Activated T-helper 1 cell treated with anti-CD3 and anti-CD28 coated beads, Interleukin-12 subunit alpha, Interleukin-12 subunit beta, Interleukin-2, Interleukin-4 antibody, amounts not matched to agents 30 ng/mL and 10 ng/mL and 1 ng/mL, durations not matched to agents 14 hours and 24 hours and 36 hours (primary cell): ENCODE data around the gene KLK4. TPM values are rescaled to one million over a fixed set of nuclear protein-coding genes. Genes with fewer than 3 reads are reported as not detected.

Experiments used
- DNase-seq: peaks from one replicate; pipeline ENCODE4 v3.0.0; 2021; ENCODE audit warnings: low spot score
- H3K27ac Mint-ChIP-seq: one replicate; pipeline ENCODE4 v1.8.0; 2021; ENCODE audit warnings: mild to moderate bottlenecking, mixed read lengths
- H3K27me3 Mint-ChIP-seq: one replicate; pipeline ENCODE4 v1.8.0; 2022; ENCODE audit warnings: mild to moderate bottlenecking, moderate library complexity, mixed read lengths; ENCODE audit not compliant: insufficient read depth
- H3K36me3 Mint-ChIP-seq: one replicate; pipeline ENCODE4 v1.8.0; 2021; ENCODE audit warnings: low read depth, mixed read lengths
- H3K4me1 Mint-ChIP-seq: one replicate; pipeline ENCODE4 v1.8.0; 2021; ENCODE audit warnings: low read depth, mixed read lengths
- H3K4me3 Mint-ChIP-seq: one replicate; pipeline ENCODE4 v1.8.0; 2021; ENCODE audit warnings: mild to moderate bottlenecking, moderate library complexity, mixed read lengths
- H3K9me3 Mint-ChIP-seq: one replicate; pipeline ENCODE4 v1.8.0; 2021; ENCODE audit warnings: mixed read lengths
- intact Hi-C: fragments of 100-400 bp; cut with micrococcal nuclease; formaldehyde crosslinking; loops from one replicate; pipeline ENCODE4 v1.15.1; 2024
- total RNA-seq: library from RNA; stranded (reverse); gene quantifications from 2 replicates; pipeline ENCODE4 v1.2.3, GENCODE V29; 2022

Gene KLK4
- total RNA-seq, 1 donor from 2014 or later: not detected

- Mint-ChIP-seq H3K9me3 (peaks cover 13% of the 10 kb centered on the region), H3K36me3 (no peaks in the 10 kb centered on the region), H3K4me1 (no peaks in the 10 kb centered on the region), H3K4me3 (no peak overlapping the region), H3K27ac (no peak overlapping the region), H3K27me3 (peaks cover 10% of the 10 kb centered on the region)
- DNase-seq: no peak
- intact Hi-C loops: no loop called here
These were observed 49.5 kb downstream of the KLK4 start for GRCh38 chr19:50861496-50862286.

GRCh38 chr19:50861010-50861409 lies 50.2 kb downstream of the KLK4 start:
- DNase-seq: no peak
- Mint-ChIP-seq H3K4me3 (no peak overlapping the region), H3K27ac (no peak overlapping the region), H3K4me1 (no peaks in the 10 kb centered on the region), H3K36me3 (no peaks in the 10 kb centered on the region), H3K9me3 (peaks cover 13% of the 10 kb centered on the region), H3K27me3 (peaks cover 6% of the 10 kb centered on the region)
- intact Hi-C loops: no loop called here

GRCh38 chr19:50859849-50860248 lies 51.3 kb downstream of the KLK4 start:
- Mint-ChIP-seq H3K4me1 (no peaks in the 10 kb centered on the region), H3K27ac (no peak overlapping the region), H3K4me3 (no peak overlapping the region), H3K9me3 (peaks cover 13% of the 10 kb centered on the region), H3K27me3 (peaks cover 12% of the 10 kb centered on the region), H3K36me3 (no peaks in the 10 kb centered on the region)
- intact Hi-C loops: no loop called here
- no peak for DNase-seq

- intact Hi-C loops: no loop called here
- H3K27ac Mint-ChIP-seq: no peak overlapping the region
- DNase-seq: no peak
- H3K27me3 Mint-ChIP-seq: peaks cover 12% of the 10 kb centered on the region
- H3K9me3 Mint-ChIP-seq: peaks cover 13% of the 10 kb centered on the region
- H3K4me1 Mint-ChIP-seq: no peaks in the 10 kb centered on the region
- H3K36me3 Mint-ChIP-seq: no peaks in the 10 kb centered on the region
- H3K4me3 Mint-ChIP-seq: no peak overlapping the region
These were observed 52.3 kb downstream of the KLK4 start for GRCh38 chr19:50858886-50859285.

GRCh38 chr19:50857366-50857765 lies 53.8 kb downstream of the KLK4 start:
- no peak for DNase-seq
- Mint-ChIP-seq H3K4me3 (no peak overlapping the region), H3K4me1 (no peaks in the 10 kb centered on the region), H3K27me3 (peaks cover 12% of the 10 kb centered on the region), H3K27ac (no peak overlapping the region), H3K9me3 (peaks cover 13% of the 10 kb centered on the region), H3K36me3 (no peaks in the 10 kb centered on the region)
- intact Hi-C loops: no loop called here

Other genes starting within 250 kb of the KLK4 start
- gene SHANK1, start 191.6 kb downstream of the KLK4 start, total RNA-seq: not detected in 2 replicates
- gene CLEC11A, start 188.0 kb downstream of the KLK4 start, total RNA-seq: 0.75 and 0.83 TPM in 2 replicates
- gene GPR32, start 140.9 kb downstream of the KLK4 start, total RNA-seq: not detected in 2 replicates
- not detected in 2 replicates for gene ACP4, start 121.0 kb downstream of the KLK4 start, total RNA-seq
- 2.5 and 3.4 TPM in 2 replicates for gene KLK1, start 87.6 kb downstream of the KLK4 start, total RNA-seq
- gene KLK15, start 77.8 kb downstream of the KLK4 start, total RNA-seq: not detected in 2 replicates
- not detected in 2 replicates for gene KLK3, start 56.5 kb downstream of the KLK4 start, total RNA-seq
- not detected in 2 replicates for gene KLK2, start 38.0 kb downstream of the KLK4 start, total RNA-seq
- not detected in 2 replicates for gene KLK5, start 41.6 kb upstream of the KLK4 start, total RNA-seq
- not detected in 2 replicates for gene KLK6, start 58.2 kb upstream of the KLK4 start, total RNA-seq
- not detected in 2 replicates for gene KLK7, start 72.5 kb upstream of the KLK4 start, total RNA-seq
- gene KLK8, start 90.2 kb upstream of the KLK4 start, total RNA-seq: not detected in 2 replicates
- gene KLK10, start 108.3 kb upstream of the KLK4 start, total RNA-seq: not detected in 2 replicates
- gene KLK11, start 115.2 kb upstream of the KLK4 start, total RNA-seq: not detected in 2 replicates
- gene KLK12, start 123.6 kb upstream of the KLK4 start, total RNA-seq: not detected in 2 replicates
- not detected in 2 replicates for gene KLK13, start 153.7 kb upstream of the KLK4 start, total RNA-seq
- gene KLK14, start 171.5 kb upstream of the KLK4 start, total RNA-seq: 0.64 and 1.2 TPM in 2 replicates
- 12.5 and 14.0 TPM in 2 replicates for gene CTU1, start 197.0 kb upstream of the KLK4 start, total RNA-seq
- gene SIGLEC9, start 213.5 kb upstream of the KLK4 start, total RNA-seq: 0.29 and 0.42 TPM in 2 replicates
- not detected in 2 replicates for gene SIGLEC7, start 230.9 kb upstream of the KLK4 start, total RNA-seq